ENCODE measurements around the gene PTPN5. TPM values are rescaled to one million over a fixed set of nuclear protein-coding genes. Genes with fewer than 3 reads are reported as not detected.
"Not testable (repeated sequence)": the region's sequence is repeated elsewhere in the genome, so short reads cannot be mapped to it uniquely, and the experiment has no call there.

The PTPN5 gene
- total and polyA plus RNA-seq, 4 donors = not detected

DNA sequence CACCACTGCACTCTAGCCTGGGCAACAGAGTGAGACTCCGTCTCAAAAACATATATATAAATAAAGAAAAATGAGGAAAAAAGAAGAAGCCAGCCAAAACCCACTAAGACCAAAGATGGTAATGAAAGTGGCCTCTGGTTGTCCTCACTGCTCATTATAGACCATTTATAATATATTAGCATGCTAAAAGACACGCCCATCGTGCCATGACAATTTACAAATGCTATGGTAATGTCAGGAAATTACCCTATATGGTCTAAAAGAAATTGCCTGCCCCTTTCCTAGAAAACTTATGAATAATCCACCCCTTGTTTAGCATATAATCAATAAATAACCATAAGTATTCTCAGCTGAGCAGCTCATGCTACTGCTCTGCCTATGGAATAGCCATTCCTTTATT is 109.1 kb downstream of the PTPN5 start (continued):
- no peak for TF ChIP-seq TAF1 (conservative IDR thresholded peaks at IDR 0.05)
- TF ChIP-seq RAD21 (IDR thresholded peaks at IDR 0.05) = no peak
- no peak for TF ChIP-seq SP1 (IDR thresholded peaks at IDR 0.05)
- TF ChIP-seq HNF4G (IDR thresholded peaks at IDR 0.05) = no peak
- no peak for TF ChIP-seq NR2F2 (IDR thresholded peaks at IDR 0.05)
- no peak for TF ChIP-seq JUND (IDR thresholded peaks at IDR 0.05)
- no peak for TF ChIP-seq EGR1 (IDR thresholded peaks at IDR 0.05; ENCODE audit: low read depth in 2 of 2)
- TF ChIP-seq HNF4A (conservative IDR thresholded peaks at IDR 0.05) = no peak
- TF ChIP-seq FOXA1 (IDR thresholded peaks at IDR 0.05) = no peak
- TF ChIP-seq FOXA2 (IDR thresholded peaks at IDR 0.05) = no peak
- TF ChIP-seq, protein P1, sequence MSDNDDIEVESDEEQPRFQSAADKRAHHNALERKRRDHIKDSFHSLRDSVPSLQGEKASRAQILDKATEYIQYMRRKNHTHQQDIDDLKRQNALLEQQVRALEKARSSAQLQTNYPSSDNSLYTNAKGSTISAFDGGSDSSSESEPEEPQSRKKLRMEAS (IDR thresholded peaks at IDR 0.05) = no peak
- no peak for TF ChIP-seq YY1 (IDR thresholded peaks at IDR 0.05)

DNA sequence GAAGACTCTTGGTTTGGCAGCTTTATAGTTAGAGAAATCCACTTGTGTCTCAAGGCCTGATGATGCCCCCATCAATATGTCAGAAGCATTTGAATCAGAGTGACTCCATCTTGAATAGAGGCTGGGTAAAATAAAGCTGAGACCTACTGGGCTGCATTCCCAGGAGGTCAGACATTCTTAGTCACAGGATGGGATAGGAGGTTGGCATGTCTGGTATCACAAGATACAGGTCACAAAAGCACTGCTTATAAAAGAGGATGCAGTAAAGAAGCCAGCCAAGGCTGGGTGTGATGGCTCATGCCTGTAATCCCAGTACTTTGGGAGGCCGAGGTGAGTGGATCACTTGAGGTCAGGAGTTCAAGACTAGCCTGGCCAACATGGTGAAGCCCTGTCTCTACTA is 109.6 kb downstream of the PTPN5 start:
- not testable (repeated sequence) for H3K36me3 ChIP-seq (ENCODE audit: control insufficient read depth in 4 of 4, insufficient read depth in 3 of 4, low read depth in 1 of 4, low read length in 3 of 4); H3K9me3 ChIP-seq (ENCODE audit: control insufficient read depth in 4 of 4, low read length in 3 of 4); H3K4me3 ChIP-seq (ENCODE audit: low read depth in 1 of 3, low read length in 3 of 3); DNase-seq (ENCODE audit: low spot score); H3K4me1 ChIP-seq (ENCODE audit: control insufficient read depth in 4 of 4, insufficient read depth in 4 of 4, low read length in 3 of 4); H3K27me3 ChIP-seq (ENCODE audit: control insufficient read depth in 4 of 4, insufficient read depth in 4 of 4, low read length in 3 of 4); H3K9ac ChIP-seq (ENCODE audit: low read depth in 1 of 2, low read length in 2 of 2); H3K27ac ChIP-seq (ENCODE audit: low read depth in 1 of 2, low read length in 2 of 2)
- WGBS = 91% methylated on average over 1 of the region's 1 CpG

Other genes with a start within 250 kb of the PTPN5 start
- gene UEVLD, start 203.1 kb downstream of the PTPN5 start, total RNA-seq = 10 to 100 TPM in 1 of 2 donors, 1 to 10 TPM in 1; 7.7 to 15.5 TPM
- 1 to 10 TPM; 5.7 TPM for gene UEVLD, start 203.1 kb downstream of the PTPN5 start, polyA plus RNA-seq
- under 1 TPM in 1 of 2 donors, not detected in 1; 0.08 TPM for gene MISFA, start 192.0 kb downstream of the PTPN5 start, total RNA-seq
- under 1 TPM; 0.05 to 0.82 TPM for gene MISFA, start 192.0 kb downstream of the PTPN5 start, polyA plus RNA-seq
- 10 to 100 TPM in 1 of 2 donors, 1 to 10 TPM in 1; 9.9 to 11.8 TPM for gene SPTY2D1, start 157.5 kb downstream of the PTPN5 start, total RNA-seq
- 1 to 10 TPM; 3.0 to 4.7 TPM for gene SPTY2D1, start 157.5 kb downstream of the PTPN5 start, polyA plus RNA-seq
- 1 to 10 TPM; 2.0 to 2.7 TPM for gene TMEM86A, start 93.0 kb downstream of the PTPN5 start, total RNA-seq
- 1 to 10 TPM; 1.8 to 2.1 TPM for gene TMEM86A, start 93.0 kb downstream of the PTPN5 start, polyA plus RNA-seq
- not detected for gene IGSF22, start 65.6 kb downstream of the PTPN5 start, total RNA-seq
- gene IGSF22, start 65.6 kb downstream of the PTPN5 start, polyA plus RNA-seq = under 1 TPM; 0.12 to 0.26 TPM
- gene MRGPRX1, start 147.6 kb upstream of the PTPN5 start, total RNA-seq = not detected
- gene MRGPRX1, start 147.6 kb upstream of the PTPN5 start, polyA plus RNA-seq = not detected